Left lung (tissue), 10 donors: ENCODE results near the gene CDK14. TPM values are rescaled to one million over a fixed set of nuclear protein-coding genes. Genes with fewer than 3 reads are reported as not detected.

Source experiments
- ATAC-seq: fragments of 200-7000 bp; cut with Tn5 transposase; one replicate; pipeline ENCODE4 v1.9.1; 2020; ENCODE audit warnings: moderate library complexity
- DNase-seq, 4 donors: peaks; one replicate each; pipeline ENCODE4 v3.0.0-alpha.2; 2013 to 2020
- H3K27ac ChIP-seq, 2 donors: fragments of 200-600 bp; sonication (generic) in 1 of 2; one replicate each; pipeline versions ENCODE4 v1.5.0 to v1.8.0; 2020 to 2021
- H3K27me3 ChIP-seq, 2 donors: fragments of 200-600 bp; sonication (generic) in 1 of 2; one replicate each; pipeline versions ENCODE4 v1.5.0 to v1.8.0; 2020 to 2021
- H3K36me3 ChIP-seq, 2 donors: fragments of 200-600 bp; sonication (generic) in 1 of 2; one replicate each; pipeline versions ENCODE4 v1.5.0 to v1.8.0; 2020 to 2021
- H3K4me1 ChIP-seq, 2 donors: fragments of 200-600 bp; one replicate each; pipeline ENCODE4 v1.8.0; 2021
- H3K4me3 ChIP-seq, 2 donors: fragments of 200-600 bp; sonication (generic) in 1 of 2; one replicate each; pipeline versions ENCODE4 v1.5.0 to v1.8.0; 2020 to 2021; ENCODE audit warnings: mild to moderate bottlenecking in 1 of 2
- H3K9me3 ChIP-seq, 2 donors: fragments of 200-600 bp; sonication (generic) in 1 of 2; one replicate each; pipeline versions ENCODE4 v1.5.0 to v1.8.0; 2020 to 2021
- CTCF ChIP-seq, 2 donors: fragments of 200-600 bp; sonication (generic) in 1 of 2; IDR thresholded peaks; one replicate each; pipeline versions ENCODE4 v1.5.0 to v1.8.0; 2021; ENCODE audit warnings: antibody characterized with exemption in 2 of 2
- intact Hi-C, 2 donors: fragments of 100-400 bp; cut with DNase I; formaldehyde crosslinking; loops; one replicate each; pipeline versions ENCODE4 v1.11.2 to v1.14.2; 2022
- polyA plus RNA-seq, 6 donors: library from polyadenylated mRNA; unstranded; fragments of 120-200 nt; gene quantifications; one replicate each; pipeline ENCODE4 v1.2.1, GENCODE V29; 2013; ENCODE audit not compliant: insufficient read length in 6 of 6
- total RNA-seq, 2 donors: library from RNA; stranded (reverse); fragmentation: NEBNext Ultra II Directional; extraction: Animal tissue kit (Norgen Biotek cat#: 25700); gene quantifications; one replicate each; pipeline ENCODE4 v1.2.1, GENCODE V29; 2021
- donor health status: DM: no; HTN: yes; CAD: no.
- donor health status: DM: no; HTN: no; CAD: no.

CDK14 gene
- total and polyA plus RNA-seq, 8 donors: 24.1 to 45.1 (median 30.0) TPM

GRCh38 chr7:90723233-90723632, 127.1 kb downstream of the CDK14 start:
- H3K4me3 ChIP-seq: no peak overlapping the region
- DNase-seq (no peak), ATAC-seq (no peak)
- TF ChIP-seq CTCF (IDR thresholded peaks at IDR 0.05): no peak
- H3K27me3 ChIP-seq: no peaks in the 10 kb centered on the region
- peaks cover 11 to 21% of the 10 kb centered on the region in 2 donors for H3K4me1 ChIP-seq
- H3K27ac ChIP-seq: no peak overlapping the region
- no peaks in the 10 kb centered on the region for H3K9me3 ChIP-seq
- intact Hi-C loops: no loop called here
- no peaks in the 10 kb centered on the region for H3K36me3 ChIP-seq

- DNase-seq (no peak), ATAC-seq (no peak)
- Histone ChIP-seq H3K4me1 (peaks cover 11 to 21% of the 10 kb centered on the region in 2 donors), H3K27me3 (no peaks in the 10 kb centered on the region), H3K36me3 (no peaks in the 10 kb centered on the region), H3K4me3 (no peak overlapping the region), H3K9me3 (no peaks in the 10 kb centered on the region), H3K27ac (no peak overlapping the region)
- intact Hi-C loops: no loop called here
- TF ChIP-seq CTCF (IDR thresholded peaks at IDR 0.05): no peak
Measured at GRCh38 chr7:90723866-90724265, 127.7 kb downstream of the CDK14 start.

GRCh38 chr7:90726120-90726519, 130.0 kb downstream of the CDK14 start:
- H3K27ac ChIP-seq: peak overlapping the region in 1 of 2 donors; percentile 13

GRCh38 chr7:90726623-90727022, 130.5 kb downstream of the CDK14 start:
- Histone ChIP-seq H3K27ac (peak overlapping the region in 1 of 2 donors; percentile 13), H3K9me3 (peaks cover 0 to under 1% of the 10 kb centered on the region in 2 donors), H3K4me3 (no peak overlapping the region), H3K36me3 (no peaks in the 10 kb centered on the region), H3K4me1 (peaks cover 11 to 21% of the 10 kb centered on the region in 2 donors), H3K27me3 (no peaks in the 10 kb centered on the region)
- no peak for TF ChIP-seq CTCF (IDR thresholded peaks at IDR 0.05)
- ATAC-seq (peak; percentile 82), DNase-seq (peak in 1 of 4 donors; percentile 25)
- intact Hi-C loops: no loop called here

More at GRCh38 chr7:90726120-90726519, 130.0 kb downstream of the CDK14 start:
- TF ChIP-seq CTCF (IDR thresholded peaks at IDR 0.05): no peak
- no peaks in the 10 kb centered on the region for H3K9me3 ChIP-seq
- no peak overlapping the region for H3K4me3 ChIP-seq
- no peaks in the 10 kb centered on the region for H3K27me3 ChIP-seq
- DNase-seq: no peak
- no peaks in the 10 kb centered on the region for H3K36me3 ChIP-seq
- ATAC-seq: no peak
- intact Hi-C loops: no loop called here
- H3K4me1 ChIP-seq: peaks cover 11 to 21% of the 10 kb centered on the region in 2 donors

GRCh38 chr7:90727412-90727811, 131.3 kb downstream of the CDK14 start:
- Histone ChIP-seq H3K4me3 (no peak overlapping the region), H3K9me3 (peaks cover 0 to 9% of the 10 kb centered on the region in 2 donors), H3K36me3 (no peaks in the 10 kb centered on the region), H3K4me1 (peaks cover 11 to 21% of the 10 kb centered on the region in 2 donors), H3K27me3 (no peaks in the 10 kb centered on the region), H3K27ac (no peak overlapping the region)
- intact Hi-C loops: no loop called here
- no peak for TF ChIP-seq CTCF (IDR thresholded peaks at IDR 0.05)
- DNase-seq (no peak), ATAC-seq (no peak)
